SIG-M5 treated with dmso at 0.1 percent for 504 hours (cell line): ENCODE data around the gene KIN.
"Not testable (repeated sequence)": the region's sequence is repeated elsewhere in the genome, so short reads cannot be mapped to it uniquely, and the experiment has no call there.

Experiments
- DNase-seq: peaks from one replicate; lab custom pipeline; 2025; ENCODE audit not compliant: unreplicated experiment; lab: John Stamatoyannopoulos, UW

KIN gene

GRCh38 chr10:7787857-7788638 is at the start of gene KIN, which contains the start of gene ATP5F1C:
KIN (minus strand) TSS chr10:7787993; CDS start chr10:7787933, 60 bp downstream.
ATP5F1C (plus strand) TSS chr10:7788177; CDS start chr10:7788208, 31 bp downstream.
- peak; percentile 95 for DNase-seq

- no peak for DNase-seq
These were observed 48.8 kb upstream of the KIN start for GRCh38 chr10:7836571-7836970.

GRCh38 chr10:7834262-7834661 is 46.5 kb upstream of the KIN start:
- DNase-seq = no peak

- no peak for DNase-seq
These were observed 45.4 kb upstream of the KIN start for GRCh38 chr10:7833210-7833609.

- DNase-seq = no peak
These were observed 44.3 kb upstream of the KIN start for GRCh38 chr10:7832060-7832459.

GRCh38 chr10:7829289-7829834 is 41.6 kb upstream of the KIN start:
- DNase-seq = no peak

- no peak for DNase-seq
These were observed 39.2 kb upstream of the KIN start for GRCh38 chr10:7826971-7827370.

GRCh38 chr10:7824251-7824650 is 36.5 kb upstream of the KIN start:
- DNase-seq = no peak

GRCh38 chr10:7819121-7819460 is 31.3 kb upstream of the KIN start:
- DNase-seq = peak; percentile 68

GRCh38 chr10:7818295-7819120 is 30.7 kb upstream of the KIN start, which contains the start of gene TAF3:
TAF3 (plus strand) TSS chr10:7818505; CDS start chr10:7818710, 205 bp downstream.
- DNase-seq = peak; percentile 79

GRCh38 chr10:7817984-7818294 is 30.1 kb upstream of the KIN start:
- DNase-seq = no peak

- DNase-seq = no peak
These were observed 29.8 kb upstream of the KIN start for GRCh38 chr10:7817576-7817975.

GRCh38 chr10:7813481-7813880 is 25.7 kb upstream of the KIN start:
- no peak for DNase-seq

GRCh38 chr10:7811743-7812142 is 23.9 kb upstream of the KIN start:
- DNase-seq = not testable (repeated sequence)

- DNase-seq = no peak
These were observed 23.2 kb upstream of the KIN start for GRCh38 chr10:7811000-7811399.

GRCh38 chr10:7810443-7810842 is 22.6 kb upstream of the KIN start:
- no peak for DNase-seq

GRCh38 chr10:7808686-7809267 is 21.0 kb upstream of the KIN start:
- no peak for DNase-seq

GRCh38 chr10:7804741-7805140 is 16.9 kb upstream of the KIN start:
- DNase-seq = no peak

GRCh38 chr10:7804216-7804615 is 16.4 kb upstream of the KIN start:
- no peak for DNase-seq

- DNase-seq = no peak
These were observed 14.8 kb upstream of the KIN start for GRCh38 chr10:7802606-7803005.

- DNase-seq = no peak
These were observed 9.8 kb upstream of the KIN start for GRCh38 chr10:7797582-7797981.

GRCh38 chr10:7795605-7796004 is 7.8 kb upstream of the KIN start:
- DNase-seq = no peak
